HS-5 (cell line): ENCODE measurements around the gene KRT35.
A peak's percentile ranks its signal among the peaks of the same experiment; 100 is the strongest.

Experiments used
- DNase-seq: peaks from one replicate; pipeline ENCODE4 v3.0.0-alpha.2; 2012; ENCODE audit warnings: low read depth

KRT35 gene

DNA sequence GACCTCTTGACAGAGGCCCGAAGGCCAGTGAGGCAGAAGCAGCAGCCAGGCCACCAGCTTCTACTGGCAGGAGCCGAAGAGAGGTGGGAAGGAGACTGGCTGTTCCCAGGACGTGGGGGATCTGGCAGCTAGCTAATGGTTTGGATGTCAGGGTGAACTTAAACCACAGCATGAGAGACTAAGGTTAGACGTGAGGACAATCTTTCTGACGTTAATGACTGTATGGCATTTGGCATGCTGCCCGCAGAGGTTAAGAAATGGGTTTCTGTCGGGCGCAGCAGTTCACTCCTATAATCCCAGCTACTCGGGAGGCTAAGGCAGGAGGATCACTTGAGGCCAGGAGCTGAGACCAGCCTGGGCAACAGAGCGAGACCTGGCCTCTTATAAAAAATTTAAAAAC lies 30.8 kb upstream of the KRT35 start:
- DNase-seq: no peak

DNA sequence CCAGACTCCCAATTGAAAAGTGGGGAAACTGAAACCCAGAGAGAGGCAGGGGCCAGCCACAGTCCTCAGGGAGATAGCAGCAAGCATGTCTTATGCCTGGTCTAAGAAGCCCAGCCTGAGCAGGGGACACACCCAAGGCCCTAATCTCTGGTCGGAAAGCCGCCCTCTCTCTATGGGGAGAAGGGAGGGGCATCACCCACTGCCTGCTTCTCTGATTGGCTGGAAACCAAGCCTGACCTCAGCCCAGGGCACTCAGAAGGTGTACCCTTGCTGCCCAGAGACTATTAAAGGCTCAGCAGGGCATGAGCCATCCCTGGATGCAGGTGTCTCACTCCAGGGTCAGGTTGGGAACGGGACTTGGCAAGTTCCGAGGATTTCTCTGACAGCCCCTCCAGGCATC lies 30.2 kb upstream of the KRT35 start:
- DNase-seq: no peak

DNA sequence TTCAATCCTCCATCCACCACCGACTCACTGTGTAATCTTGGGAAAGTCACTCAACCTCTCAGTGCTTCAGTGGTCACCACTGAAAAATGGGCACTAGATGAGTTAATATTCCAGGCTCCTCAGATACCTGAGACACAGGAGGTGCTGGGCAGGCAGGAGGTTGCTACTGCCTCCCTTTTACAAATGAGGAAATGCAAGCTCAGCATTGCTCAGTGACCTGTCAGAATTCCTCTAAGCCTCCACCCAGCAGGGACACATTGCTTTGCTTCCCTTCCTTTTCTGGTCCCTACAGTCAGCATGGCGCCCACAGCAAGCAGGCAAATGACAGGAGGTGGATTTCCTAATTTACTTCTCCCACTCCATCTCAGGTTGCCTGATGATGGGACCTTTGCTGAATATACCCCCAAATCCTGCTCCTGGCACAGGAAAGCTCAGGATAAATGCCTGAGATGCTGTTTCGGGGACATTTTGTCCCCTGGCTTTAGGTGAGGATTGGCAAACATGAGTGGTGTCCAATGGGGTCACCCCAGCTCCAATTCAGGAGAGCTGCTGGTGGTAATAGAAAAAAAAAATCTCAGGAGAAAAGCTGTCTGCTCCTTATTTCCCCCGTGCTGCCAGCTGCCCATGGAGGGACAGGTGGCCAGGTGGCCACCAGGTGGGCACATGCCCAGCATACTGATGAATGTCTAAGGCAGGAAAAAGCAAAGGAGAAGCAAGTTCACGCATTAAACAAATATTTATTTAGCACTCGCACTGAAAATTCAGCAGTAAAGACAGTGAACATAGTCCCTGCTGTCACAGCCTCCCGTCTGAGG lies 29.5 kb upstream of the KRT35 start:
- no peak for DNase-seq

DNA sequence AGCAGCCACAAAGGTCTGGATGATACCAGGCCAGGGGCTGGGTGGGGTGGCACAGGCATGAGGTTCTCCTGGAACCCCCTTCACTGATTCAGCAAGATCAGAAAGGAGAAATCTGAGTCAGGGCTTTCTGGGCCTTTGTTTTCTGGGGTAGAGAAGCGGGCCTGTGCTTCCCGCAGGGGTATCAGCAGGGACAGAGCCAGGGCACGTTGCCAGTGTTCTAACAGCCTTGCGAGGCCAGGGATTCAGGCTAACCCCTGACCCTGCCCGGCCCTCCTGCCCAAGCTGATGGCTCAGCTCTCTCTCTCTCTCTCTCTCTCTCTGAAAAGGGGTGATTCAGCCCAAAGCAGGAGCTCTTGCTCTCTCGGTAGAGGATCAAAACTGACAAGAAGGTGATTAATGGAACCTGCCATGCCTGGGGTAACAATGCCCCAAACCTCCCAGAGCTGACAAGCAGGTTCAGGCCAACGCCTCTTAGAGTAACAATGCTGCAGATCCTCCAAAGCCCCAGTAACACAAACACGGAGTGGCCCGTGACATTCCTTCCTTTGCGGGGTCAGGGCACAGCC lies 26.4 kb upstream of the KRT35 start:
- DNase-seq: no peak

DNA sequence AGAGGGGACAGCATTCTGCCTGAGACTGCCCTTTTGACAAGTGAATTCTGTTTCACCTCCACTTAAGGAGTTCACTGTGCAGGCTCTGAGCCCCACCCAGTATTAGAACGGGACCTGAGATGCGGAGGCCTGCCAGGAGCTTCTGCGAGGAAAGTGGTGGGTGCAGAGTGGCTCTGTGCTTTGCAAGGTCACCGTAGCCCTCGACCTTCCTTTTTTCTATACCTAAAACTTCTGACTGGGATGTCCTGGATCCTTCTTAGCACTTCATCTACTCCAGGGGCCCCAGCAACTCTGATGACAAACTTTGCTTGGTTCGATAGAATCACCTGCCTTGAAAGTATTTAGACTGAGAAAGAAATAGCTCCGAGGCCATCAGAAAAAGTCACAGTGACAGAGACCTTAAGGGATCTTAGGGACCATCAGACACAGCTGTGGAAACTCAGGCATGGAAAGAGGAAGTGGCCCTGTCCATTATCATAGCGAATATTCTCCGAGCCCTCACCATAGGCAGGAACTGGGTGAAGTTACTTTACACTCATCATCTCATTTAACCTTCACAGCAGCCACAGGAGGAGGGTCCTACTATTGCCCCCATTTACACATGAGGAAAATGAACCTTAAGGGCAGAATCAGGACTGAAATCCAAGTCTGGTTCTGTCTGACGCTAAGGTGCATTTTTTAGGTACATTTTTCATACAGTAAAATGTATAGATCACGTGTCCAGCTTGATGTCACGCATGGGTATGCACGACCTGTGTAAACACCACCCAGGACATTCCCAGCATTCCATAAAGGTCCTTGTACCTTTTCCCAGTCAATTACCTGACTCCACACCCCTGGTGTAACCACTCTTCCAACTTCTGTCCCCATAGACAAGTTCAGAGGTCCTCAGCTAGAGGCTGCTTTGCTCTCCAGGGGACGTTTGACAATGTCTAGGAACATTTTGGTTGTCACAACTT lies 25.1 kb upstream of the KRT35 start:
- DNase-seq: no peak

DNA sequence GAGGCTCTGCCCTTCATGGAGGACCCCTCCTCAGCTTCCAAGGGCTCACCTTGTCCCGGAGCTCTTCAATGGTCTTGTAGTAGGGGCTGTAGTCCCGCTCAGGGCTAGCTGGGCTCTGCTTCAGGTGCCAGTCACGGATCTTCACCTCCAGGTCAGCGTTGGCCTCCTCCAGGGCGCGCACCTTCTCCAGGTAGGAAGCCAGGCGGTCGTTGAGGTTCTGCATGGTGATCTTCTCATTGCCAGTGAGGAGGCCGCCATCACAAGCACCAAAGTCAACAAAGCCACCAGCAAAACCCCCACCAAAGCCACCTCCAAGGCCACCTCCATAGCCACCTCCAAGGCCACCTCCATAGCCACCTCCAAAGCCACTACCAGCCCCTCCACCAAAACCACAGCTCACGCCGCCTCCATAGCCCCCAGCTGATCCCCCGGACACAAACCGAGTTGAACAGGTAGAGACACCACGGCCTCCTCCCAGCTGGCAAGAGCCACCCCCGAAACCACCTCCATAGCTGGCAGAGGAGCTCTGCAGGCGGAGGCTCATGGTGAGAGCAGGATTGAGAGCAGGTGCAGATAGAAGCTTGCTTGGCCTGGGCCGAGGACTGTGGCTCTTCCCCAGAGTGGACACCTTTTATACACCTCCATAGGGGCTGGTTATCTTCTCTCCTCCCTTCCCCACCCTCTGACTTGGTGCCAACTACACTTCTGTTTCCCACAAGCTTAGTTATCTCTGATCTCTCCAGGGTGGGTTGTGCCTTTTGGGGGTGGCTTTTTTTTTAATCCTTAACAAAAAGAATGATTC lies 24.3 kb upstream of the KRT35 start, which contains the start of gene KRT13:
TSS of gene KRT13 (minus strand) at position 606 of the 802 bp plus-strand sequence. CDS start at position 544, 62 bp downstream.
- DNase-seq: no peak

DNA sequence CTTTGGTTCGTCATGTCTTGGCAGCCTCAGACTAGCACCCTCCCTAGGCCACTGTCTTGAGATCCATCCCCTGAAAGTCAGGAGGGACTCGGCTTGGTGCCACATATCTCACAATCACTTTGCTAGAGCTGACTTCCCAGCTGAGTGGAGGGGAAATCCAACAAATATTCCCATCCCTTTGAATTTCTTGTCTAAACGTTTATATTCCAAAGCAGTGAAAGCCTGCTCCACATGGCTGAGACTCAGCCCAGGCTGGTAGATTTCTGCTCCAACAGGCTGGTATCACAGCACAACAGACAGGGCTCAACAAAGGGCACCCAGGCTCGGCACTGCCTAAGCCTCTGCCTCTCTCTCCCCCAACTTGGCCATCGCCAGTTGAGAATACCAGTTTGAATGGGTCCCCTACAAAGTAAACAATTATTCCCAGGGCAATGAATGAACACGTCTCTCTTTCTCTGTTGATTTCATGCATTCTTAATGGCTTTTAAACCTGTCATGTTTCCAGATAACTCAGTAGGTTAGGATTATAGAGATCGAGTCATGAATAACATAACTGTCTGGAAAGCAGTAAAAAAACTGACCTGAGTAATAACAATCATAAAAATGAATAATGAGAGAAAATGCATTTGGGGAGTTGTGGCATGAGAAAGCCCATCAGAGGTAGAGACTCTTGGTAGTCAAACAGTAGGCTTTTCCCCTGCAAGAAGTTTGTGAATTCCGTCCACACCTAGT lies 23.5 kb upstream of the KRT35 start:
- no peak for DNase-seq

DNA sequence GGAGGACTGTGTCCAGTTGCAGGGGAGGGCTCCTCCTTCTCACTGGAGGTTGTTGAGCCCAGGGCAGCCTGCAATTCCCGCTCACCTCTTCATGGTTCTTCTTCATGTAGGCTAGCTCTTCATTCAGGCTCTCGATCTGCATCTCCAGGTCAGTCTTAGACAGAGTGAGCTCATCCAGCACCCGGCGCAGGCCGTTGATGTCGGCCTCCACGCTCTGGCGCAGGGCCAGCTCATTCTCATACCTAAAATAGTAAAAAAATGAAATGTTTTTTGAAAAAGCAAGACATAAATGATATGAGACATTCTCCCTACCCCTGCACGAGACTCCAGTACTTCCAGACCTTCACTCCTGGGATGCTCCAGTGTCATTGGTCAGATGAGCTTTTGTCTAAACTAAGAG lies 22.3 kb upstream of the KRT35 start:
- no peak for DNase-seq

DNA sequence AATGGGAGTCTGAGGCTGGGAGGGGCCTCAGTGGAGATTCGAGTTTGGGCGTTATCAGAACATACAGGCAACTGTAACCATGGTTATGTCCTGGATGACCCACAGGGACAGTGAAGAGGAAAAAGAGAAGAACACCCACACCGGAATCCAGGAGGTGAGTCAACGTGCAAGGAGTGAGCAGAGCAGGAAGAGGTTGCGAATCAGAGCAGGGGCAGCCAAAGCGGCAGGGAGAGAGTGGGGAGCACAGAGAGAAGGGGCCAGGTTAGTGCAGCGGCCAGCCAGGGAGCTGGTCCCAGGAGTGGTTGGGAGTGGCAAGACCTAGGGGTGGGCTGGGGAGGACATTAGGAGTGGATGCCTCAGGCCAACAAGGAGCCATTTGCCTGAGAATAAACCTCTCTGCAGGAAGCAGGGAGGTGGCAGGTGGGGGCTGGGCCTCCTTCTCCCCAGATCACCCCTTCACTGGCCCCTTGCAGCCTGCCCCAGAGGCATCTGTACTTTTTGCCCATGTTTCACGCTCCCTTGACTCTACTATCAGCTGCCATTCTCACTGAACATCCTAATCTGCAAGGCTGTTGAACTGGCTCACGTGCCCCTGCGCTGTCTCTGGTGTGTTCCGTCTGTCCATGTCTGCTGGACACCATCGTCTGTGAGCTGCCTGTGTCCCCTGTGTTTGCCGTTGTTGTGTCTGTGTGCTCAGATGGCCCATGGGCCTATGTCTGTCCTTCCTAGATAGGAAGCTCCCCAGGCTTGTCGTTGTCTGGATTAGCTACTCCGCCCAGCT lies 19.4 kb upstream of the KRT35 start:
- peak; percentile 70 for DNase-seq

DNA sequence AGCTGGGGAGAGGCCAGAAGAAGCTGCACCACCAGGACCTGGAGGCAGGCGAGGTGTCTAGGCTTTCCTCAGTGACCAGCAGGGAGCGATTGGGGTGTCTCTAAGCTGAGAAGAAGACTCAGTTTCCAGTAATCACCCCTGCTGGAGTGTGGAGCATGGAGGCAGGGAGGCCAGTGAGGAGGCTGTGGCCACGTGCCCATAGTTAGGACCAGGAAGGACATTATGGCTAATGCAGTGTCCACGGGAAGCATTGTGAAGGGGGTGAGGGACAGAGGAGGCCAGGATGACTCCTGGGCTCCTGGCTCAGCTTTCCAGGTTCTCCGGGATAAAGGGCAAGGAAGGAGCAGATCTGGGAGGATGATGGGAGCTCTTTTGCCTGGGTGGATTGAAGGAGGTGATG lies 18.8 kb upstream of the KRT35 start:
- no peak for DNase-seq

DNA sequence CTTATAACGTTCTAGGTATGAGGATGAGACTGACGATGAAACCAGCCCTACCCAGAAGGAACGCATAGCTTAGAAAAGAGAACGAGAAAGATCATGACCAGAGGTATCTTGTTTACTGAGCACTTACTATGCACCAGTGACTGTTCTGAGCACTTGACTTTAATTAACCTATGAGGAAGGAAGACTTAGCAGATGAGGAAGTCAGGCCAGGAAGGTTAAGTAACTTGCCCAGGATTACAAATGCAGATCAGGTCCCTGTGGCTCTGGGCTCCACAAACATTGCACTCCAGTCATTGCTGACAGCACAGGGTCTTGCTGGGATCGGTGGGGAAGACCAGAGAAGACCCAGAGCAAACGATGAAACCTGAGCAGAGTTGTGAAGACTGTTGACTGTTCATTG lies 17.3 kb upstream of the KRT35 start:
- no peak for DNase-seq

DNA sequence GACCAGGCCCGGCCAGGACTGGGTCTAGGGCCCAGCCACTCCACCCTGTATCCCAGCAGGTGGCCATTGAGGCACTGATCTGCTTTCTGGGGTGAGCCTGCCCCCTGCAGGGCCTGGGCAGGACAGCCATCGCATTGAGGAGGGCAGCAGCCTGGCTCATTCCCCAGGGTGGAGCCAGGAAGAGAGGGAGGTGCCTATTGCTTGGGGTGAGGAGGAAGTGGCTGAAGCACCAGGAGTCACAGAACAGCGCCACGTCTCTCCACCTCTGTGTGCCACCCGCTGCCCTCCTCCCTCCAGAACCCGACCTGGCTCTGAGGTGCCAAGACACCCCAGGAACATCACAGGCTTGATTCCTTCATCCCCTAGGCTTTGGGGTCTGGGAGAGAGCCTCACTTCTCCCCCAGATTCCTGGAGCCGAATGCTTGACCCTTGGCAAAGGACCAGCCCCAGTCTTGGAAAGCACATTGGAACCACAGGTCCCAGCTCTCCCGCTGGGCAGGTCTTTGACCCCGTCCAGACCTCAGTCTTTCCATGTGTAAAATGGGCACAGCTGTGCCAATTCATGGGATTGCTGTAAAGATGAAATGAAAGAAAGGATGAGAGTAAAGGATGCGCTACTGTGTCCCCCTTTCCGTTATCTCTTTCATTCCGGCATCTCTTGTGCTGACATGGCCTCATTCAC lies 16.0 kb upstream of the KRT35 start:
- DNase-seq: peak; percentile 38

DNA sequence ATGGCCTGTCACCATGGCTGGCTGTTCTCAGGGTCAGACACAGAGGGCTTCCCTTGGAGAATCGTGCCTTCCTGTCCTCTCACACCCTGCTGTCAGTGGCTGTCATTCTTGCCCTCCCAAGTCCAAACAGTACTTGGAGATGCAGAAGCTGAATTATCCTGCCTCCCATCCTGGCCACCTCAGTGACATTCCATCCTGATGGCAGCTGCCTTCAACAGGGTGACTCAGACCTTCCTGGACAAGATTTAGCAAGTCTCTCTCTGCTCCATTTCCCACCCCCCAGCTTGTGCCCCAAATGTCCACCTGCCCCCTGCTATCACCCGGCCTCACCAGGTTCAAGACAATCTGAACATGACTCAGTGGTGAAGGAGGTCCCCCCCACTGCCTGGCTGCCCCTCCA lies 13.6 kb upstream of the KRT35 start:
- peak; percentile 25 for DNase-seq

DNA sequence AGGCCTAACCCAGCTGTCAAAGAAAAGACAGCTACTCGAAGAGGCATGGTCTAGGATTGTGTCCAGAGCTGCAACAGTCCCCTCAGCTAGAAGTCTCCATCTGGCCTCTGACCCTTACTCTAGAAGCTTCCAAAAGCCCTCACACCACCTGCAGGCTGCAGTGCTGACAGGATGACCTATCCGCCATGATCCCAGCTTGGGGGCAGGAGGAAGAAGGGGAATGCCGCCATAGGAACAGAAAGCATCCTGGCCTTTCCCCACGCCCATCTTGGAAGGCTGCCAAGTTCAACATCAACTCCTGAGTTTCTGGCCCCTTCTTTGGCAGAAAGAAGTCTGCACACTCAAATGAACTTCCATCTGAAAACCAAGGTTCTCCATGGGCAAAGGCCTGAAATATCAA lies 11.8 kb upstream of the KRT35 start:
- no peak for DNase-seq

DNA sequence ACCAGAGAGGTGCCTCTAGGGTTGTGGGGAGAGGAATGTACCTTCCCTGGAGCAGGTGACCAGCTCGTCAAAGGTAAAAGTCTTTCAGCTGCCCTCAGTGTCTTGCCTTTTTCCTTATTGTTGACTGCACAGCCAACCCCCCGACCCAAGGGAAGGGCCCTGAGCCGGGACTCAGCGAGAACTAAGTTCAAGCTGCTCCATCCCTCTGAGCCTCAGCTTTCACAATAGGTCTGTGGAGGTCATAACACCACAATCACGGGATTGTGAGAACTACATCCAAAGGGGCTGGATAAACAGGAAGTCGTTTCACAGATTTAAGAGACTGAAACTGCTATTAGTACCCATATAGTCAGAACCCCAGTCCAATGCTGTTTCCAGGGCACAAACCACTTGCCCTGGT lies 11.4 kb upstream of the KRT35 start:
- DNase-seq: no peak

DNA sequence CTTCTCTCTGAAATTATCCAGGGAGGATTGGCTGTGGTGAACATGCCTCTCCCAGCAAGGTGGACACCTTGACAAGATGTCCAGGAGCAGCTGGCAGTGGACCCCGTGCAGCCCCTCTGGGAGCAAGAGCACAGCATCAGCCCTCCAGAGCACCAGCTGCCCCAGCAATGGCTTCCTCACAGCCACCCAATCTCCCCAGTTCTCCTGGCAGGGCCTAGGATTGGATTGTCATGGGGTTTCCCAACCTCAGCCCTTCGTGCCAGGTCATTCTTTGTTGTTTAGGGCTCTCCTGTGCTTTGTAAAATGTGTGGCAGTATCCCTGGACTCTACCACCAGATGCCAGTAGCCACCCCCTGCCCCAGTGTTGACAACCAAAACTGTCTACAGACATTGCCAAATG lies 10.5 kb upstream of the KRT35 start:
- DNase-seq: no peak

DNA sequence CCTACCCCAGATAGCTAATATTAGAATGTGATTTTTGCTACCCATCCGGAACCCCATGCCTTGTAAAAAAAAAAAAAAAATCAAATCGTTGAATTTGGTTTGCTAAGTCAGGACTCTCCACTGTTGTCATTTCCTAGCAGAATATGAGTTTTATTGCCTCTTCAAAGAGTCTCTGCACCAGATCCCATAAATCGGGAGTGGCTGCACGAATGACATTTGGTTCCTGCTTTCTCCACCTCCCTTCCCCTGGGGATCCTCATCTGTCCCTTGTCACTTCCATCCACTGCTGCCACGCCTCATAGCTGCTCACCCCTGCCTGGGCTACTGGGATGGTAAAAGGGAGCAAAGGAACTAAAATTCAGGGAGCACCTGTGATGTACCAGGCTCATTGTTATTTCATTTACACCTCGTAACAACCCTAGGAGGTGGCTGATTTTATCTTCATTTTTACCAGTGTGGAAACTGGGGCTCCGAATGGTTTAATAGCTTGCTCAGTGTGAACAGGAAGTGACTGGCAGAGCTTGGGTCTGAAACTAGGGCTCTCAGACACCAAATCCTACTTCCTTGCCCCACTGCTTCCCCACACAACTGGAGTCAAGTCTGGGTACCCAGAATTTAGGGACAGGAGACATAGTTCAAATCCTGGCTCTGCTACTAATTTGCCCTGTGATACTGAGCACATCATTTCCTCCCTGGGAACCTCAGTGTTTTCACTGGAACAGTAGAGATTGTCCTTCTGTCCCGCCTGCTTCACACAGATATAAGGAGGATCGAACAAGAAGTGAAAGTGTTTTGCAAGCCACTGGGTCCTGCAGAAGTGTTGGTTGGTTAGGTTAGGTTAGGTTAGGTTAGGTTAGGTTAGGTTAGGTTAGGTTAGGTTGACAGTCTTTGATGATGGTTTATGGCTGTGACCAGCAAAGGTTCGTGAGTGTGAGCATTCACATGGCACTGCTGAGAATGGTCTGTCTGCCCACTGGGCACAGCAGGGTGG lies 9.3 kb upstream of the KRT35 start:
- no peak for DNase-seq

DNA sequence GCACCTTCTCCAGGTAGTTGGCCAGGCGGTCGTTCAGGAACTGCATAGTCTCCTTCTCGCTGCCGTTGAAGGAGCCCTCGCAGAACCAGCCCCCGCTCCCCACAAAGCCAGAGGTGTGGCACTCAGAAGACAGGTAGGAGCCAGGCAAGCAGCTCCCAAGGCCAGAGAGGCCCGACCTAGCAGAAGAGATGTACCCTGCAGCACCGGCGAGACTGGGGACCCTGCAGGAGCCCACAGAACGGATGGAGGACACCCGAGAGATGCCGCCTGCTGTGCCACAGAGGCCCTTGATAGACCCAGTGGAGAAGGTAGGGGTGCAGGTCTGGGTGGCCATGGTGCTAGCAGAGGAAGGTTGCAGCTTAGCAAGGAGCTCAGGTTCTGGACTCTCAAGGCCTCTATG lies 8.6 kb upstream of the KRT35 start, which contains the start of gene KRT36:
TSS of gene KRT36 (minus strand) at position 380 of the 400 bp plus-strand sequence. CDS start at position 334, 46 bp downstream.
- DNase-seq: no peak
